OCI-LY1 (cell line): ENCODE measurements around the gene HAUS1.

Experiments
- H2AFZ ChIP-seq: fragments of 200-600 bp; sonication (generic), shearing (Covaris generic); 2 replicates; pipeline ENCODE4 v1.6.0; 2014; ENCODE audit warnings: antibody characterized with exemption, mild to moderate bottlenecking, low read length
- H3F3A ChIP-seq: fragments of 200-600 bp; sonication (generic), shearing (Covaris generic); 2 replicates; pipeline ENCODE4 v1.6.0; 2014; ENCODE audit warnings: mild to moderate bottlenecking, antibody characterized with exemption, low read length, moderate library complexity; ENCODE audit not compliant: insufficient read depth
- H3K27ac ChIP-seq: fragments of 200-600 bp; sonication (generic); 2 replicates; pipeline ENCODE4 v1.5.1; 2014; ENCODE audit warnings: low read length, mixed run types, mild to moderate bottlenecking, low read depth; ENCODE audit not compliant: poor library complexity, severe bottlenecking
- H3K27me3 ChIP-seq: fragments of 200-600 bp; sonication (generic); 2 replicates; pipeline ENCODE4 v1.6.0; 2014; ENCODE audit warnings: antibody characterized with exemption, mild to moderate bottlenecking, low read length, moderate library complexity; ENCODE audit not compliant: insufficient read depth
- H3K36me3 ChIP-seq: fragments of 200-600 bp; sonication (generic); 2 replicates; pipeline ENCODE4 v1.6.1; 2014; ENCODE audit warnings: mild to moderate bottlenecking, antibody characterized with exemption, low read length, moderate library complexity, mixed read lengths; ENCODE audit not compliant: insufficient read depth
- H3K4me1 ChIP-seq: fragments of 200-600 bp; sonication (generic); 2 replicates; pipeline ENCODE4 v1.5.1; 2014; ENCODE audit warnings: mild to moderate bottlenecking, low read length, moderate library complexity; ENCODE audit not compliant: insufficient read depth, severe bottlenecking
- H3K4me2 ChIP-seq: fragments of 200-600 bp; sonication (generic), shearing (Covaris generic); 2 replicates; pipeline ENCODE4 v1.6.1; 2014; ENCODE audit warnings: low read length
- H3K4me3 ChIP-seq: fragments of 200-600 bp; sonication (generic); 2 replicates; pipeline ENCODE4 v1.5.1; 2014; ENCODE audit warnings: low read length, low read depth, mild to moderate bottlenecking, mixed read lengths; ENCODE audit not compliant: poor library complexity, severe bottlenecking
- H3K79me2 ChIP-seq: fragments of 200-600 bp; shearing (Covaris generic); 2 replicates; pipeline ENCODE4 v1.6.1; 2016; ENCODE audit warnings: mixed run types, low read length, mixed read lengths; ENCODE audit not compliant: insufficient read depth
- H3K9ac ChIP-seq: fragments of 200-600 bp; sonication (generic), shearing (Covaris generic); 2 replicates; pipeline ENCODE4 v1.6.1; 2014; ENCODE audit warnings: mild to moderate bottlenecking, low read length, mixed read lengths
- H3K9me2 ChIP-seq: fragments of 200-600 bp; sonication (generic), shearing (Covaris generic); 2 replicates; pipeline ENCODE4 v1.6.1; 2014; ENCODE audit warnings: low read depth, mild to moderate bottlenecking, low read length, mixed read lengths
- H3K9me3 ChIP-seq: fragments of 200-600 bp; shearing (Covaris generic); 2 replicates; pipeline ENCODE4 v1.6.1; 2014; ENCODE audit warnings: low read length, mixed read lengths
- H4K20me1 ChIP-seq: fragments of 200-600 bp; sonication (generic), shearing (Covaris generic); 2 replicates; pipeline ENCODE4 v1.6.0; 2016; ENCODE audit warnings: mild to moderate bottlenecking, low read length; ENCODE audit not compliant: insufficient read depth
- CTCF ChIP-seq: fragments of 200-600 bp; sonication (generic), shearing (Covaris generic); IDR thresholded peaks from 2 replicates; pipeline ENCODE4 v1.5.1; 2017; ENCODE audit warnings: mild to moderate bottlenecking, antibody characterized with exemption, low read length, moderate library complexity, mixed read lengths
- EZH2 ChIP-seq: fragments of 200-600 bp; sonication (generic), shearing (Covaris generic); IDR thresholded peaks from 2 replicates; pipeline ENCODE4 v1.8.0; 2017; ENCODE audit warnings: borderline replicate concordance, mixed run types, mild to moderate bottlenecking, antibody characterized with exemption, low read length, moderate library complexity, mixed read lengths

HAUS1 gene

DNA sequence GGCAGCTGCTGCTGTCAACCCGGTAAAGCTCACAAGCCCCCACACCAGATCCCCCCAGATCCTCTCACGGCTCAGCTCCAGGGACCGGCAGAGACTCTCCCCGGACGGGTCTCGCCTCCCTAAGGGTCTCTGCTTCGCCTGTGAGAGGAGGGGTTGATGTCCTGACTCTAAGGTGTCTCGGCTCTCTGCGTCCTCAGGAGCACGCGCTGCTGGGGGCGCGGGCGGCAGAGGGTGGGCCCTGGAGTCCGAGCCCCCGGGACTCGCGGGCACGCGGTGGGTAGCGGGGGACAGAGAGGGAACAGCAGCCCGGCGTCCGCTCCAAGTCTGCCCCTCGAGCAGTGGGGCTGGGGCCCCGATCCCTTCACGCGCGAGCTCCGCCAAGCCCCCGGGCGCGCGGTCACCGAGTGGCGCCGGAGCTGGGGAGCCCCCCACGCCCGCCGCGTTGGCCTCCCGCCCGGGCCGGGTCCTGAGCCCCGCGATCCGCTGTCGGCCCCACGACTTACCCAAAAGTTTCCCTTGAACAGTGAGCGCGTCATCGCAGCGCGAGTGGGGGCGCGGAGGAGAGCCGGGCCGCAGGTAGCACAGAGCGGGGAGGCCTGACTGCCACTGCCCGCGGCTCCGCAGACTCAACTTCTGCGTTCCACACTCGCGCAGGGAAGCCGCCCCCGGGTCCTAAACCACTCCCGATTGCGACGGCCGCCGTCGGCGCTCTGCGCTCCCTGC lies 32.4 kb upstream of the HAUS1 start, which contains the start of gene PSTPIP2:
Gene PSTPIP2, minus strand, starts transcription at position 608 of the 723 bp plus-strand sequence. Its CDS starts 72 bp downstream, at position 536.
- TF ChIP-seq CTCF (no peak), EZH2 (no peak)
- no peak within 1 kb of the TSS for H3K4me2 ChIP-seq

GRCh38 chr18:46072376-46072867 lies 31.8 kb upstream of the HAUS1 start:
- TF ChIP-seq EZH2 (no peak), CTCF (no peak)
- no peak overlapping the region for H3K4me2 ChIP-seq
- no peak overlapping the region for H2AFZ ChIP-seq
- H3K9ac ChIP-seq: no peak overlapping the region
- H3K4me3 ChIP-seq: no peak overlapping the region
- no peaks in the 10 kb centered on the region for H3F3A ChIP-seq
- H4K20me1 ChIP-seq: no peaks in the 10 kb centered on the region
- no peaks in the 10 kb centered on the region for H3K27me3 ChIP-seq
- no peaks in the 10 kb centered on the region for H3K9me2 ChIP-seq
- no peaks in the 10 kb centered on the region for H3K9me3 ChIP-seq
- H3K79me2 ChIP-seq: no peaks in the 10 kb centered on the region
- no peak overlapping the region for H3K27ac ChIP-seq
- H3K36me3 ChIP-seq: peaks cover 3% of the 10 kb centered on the region
- H3K4me1 ChIP-seq: peaks cover 4% of the 10 kb centered on the region

More for the DNA sequence above, 32.4 kb upstream of the HAUS1 start, which contains the start of gene PSTPIP2:
- Histone ChIP-seq H3K79me2 (no peaks in the 10 kb centered on the region), H3K4me1 (peaks cover 6% of the 10 kb centered on the region), H4K20me1 (no peaks in the 10 kb centered on the region), H3K27me3 (no peaks in the 10 kb centered on the region), H3F3A (no peaks in the 10 kb centered on the region), H3K36me3 (no peaks in the 10 kb centered on the region; the same call in 1 of the 2 replicates), H3K27ac (no peak within 1 kb of the TSS), H3K4me3 (no peak within 1 kb of the TSS), H3K9me2 (no peaks in the 10 kb centered on the region), H2AFZ (no peak within 1 kb of the TSS), H3K9ac (no peak within 1 kb of the TSS), H3K9me3 (no peaks in the 10 kb centered on the region)

- H2AFZ ChIP-seq: no peak overlapping the region
- TF ChIP-seq EZH2 (no peak), CTCF (no peak)
- no peaks in the 10 kb centered on the region for H4K20me1 ChIP-seq
- H3K4me3 ChIP-seq: no peak overlapping the region
- H3K4me2 ChIP-seq: no peak overlapping the region
- H3K9me3 ChIP-seq: no peaks in the 10 kb centered on the region
- H3K27ac ChIP-seq: no peak overlapping the region
- no peaks in the 10 kb centered on the region; the same call in 1 of the 2 replicates for H3F3A ChIP-seq
- no peaks in the 10 kb centered on the region for H3K27me3 ChIP-seq
- no peaks in the 10 kb centered on the region for H3K79me2 ChIP-seq
- H3K36me3 ChIP-seq: peaks cover 8% of the 10 kb centered on the region
- no peak overlapping the region for H3K9ac ChIP-seq
- H3K4me1 ChIP-seq: no peaks in the 10 kb centered on the region
- H3K9me2 ChIP-seq: no peaks in the 10 kb centered on the region
Observed at GRCh38 chr18:46072959-46073358, 31.2 kb upstream of the HAUS1 start.
